Measurements from ENCODE around the gene CD19. TPM values are rescaled to one million over a fixed set of nuclear protein-coding genes. Genes with fewer than 3 reads are reported as not detected.

The CD19 gene
- total and polyA plus RNA-seq, 10 of the 15 experiments (the other 5 are each of a cell fraction or from before 2014, with no cell fraction given) = 1.2 to 125 (median 77.2) TPM

DNA sequence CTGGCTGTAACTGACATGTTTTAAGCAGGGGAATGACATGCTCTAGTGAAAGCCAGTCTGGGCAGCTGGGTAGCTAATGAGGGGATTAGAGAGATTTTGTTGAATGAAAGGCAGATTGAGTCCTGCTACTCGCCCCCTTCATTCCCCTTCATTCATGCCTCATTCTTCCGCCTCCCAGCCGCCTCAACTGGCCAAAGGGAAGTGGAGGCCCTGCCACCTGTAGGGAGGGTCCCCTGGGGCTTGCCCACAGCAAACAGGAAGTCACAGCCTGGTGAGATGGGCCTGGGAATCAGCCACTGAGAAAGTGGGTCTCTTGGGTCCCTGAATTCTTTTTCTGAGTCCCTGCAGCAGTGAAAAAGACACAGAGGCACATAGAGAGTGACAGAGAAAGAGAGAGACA lies 1.1 kb upstream of the CD19 start (continued):
- TF ChIP-seq, protein P1, sequence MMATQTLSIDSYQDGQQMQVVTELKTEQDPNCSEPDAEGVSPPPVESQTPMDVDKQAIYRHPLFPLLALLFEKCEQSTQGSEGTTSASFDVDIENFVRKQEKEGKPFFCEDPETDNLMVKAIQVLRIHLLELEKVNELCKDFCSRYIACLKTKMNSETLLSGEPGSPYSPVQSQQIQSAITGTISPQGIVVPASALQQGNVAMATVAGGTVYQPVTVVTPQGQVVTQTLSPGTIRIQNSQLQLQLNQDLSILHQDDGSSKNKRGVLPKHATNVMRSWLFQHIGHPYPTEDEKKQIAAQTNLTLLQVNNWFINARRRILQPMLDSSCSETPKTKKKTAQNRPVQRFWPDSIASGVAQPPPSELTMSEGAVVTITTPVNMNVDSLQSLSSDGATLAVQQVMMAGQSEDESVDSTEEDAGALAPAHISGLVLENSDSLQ (IDR thresholded peaks at IDR 0.05) = peak; percentile 58; the same call in 1 of the 2 replicates
- TF ChIP-seq RUNX3 (IDR thresholded peaks at IDR 0.05; ENCODE audit: low read length) = peak; percentile 57
- TF ChIP-seq, protein P2, sequence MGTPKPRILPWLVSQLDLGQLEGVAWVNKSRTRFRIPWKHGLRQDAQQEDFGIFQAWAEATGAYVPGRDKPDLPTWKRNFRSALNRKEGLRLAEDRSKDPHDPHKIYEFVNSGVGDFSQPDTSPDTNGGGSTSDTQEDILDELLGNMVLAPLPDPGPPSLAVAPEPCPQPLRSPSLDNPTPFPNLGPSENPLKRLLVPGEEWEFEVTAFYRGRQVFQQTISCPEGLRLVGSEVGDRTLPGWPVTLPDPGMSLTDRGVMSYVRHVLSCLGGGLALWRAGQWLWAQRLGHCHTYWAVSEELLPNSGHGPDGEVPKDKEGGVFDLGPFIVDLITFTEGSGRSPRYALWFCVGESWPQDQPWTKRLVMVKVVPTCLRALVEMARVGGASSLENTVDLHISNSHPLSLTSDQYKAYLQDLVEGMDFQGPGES (IDR thresholded peaks at IDR 0.05) = 0 out of 2 replicates have a peak, but pooled peaks have one; percentile 16
- TF ChIP-seq, protein P3, sequence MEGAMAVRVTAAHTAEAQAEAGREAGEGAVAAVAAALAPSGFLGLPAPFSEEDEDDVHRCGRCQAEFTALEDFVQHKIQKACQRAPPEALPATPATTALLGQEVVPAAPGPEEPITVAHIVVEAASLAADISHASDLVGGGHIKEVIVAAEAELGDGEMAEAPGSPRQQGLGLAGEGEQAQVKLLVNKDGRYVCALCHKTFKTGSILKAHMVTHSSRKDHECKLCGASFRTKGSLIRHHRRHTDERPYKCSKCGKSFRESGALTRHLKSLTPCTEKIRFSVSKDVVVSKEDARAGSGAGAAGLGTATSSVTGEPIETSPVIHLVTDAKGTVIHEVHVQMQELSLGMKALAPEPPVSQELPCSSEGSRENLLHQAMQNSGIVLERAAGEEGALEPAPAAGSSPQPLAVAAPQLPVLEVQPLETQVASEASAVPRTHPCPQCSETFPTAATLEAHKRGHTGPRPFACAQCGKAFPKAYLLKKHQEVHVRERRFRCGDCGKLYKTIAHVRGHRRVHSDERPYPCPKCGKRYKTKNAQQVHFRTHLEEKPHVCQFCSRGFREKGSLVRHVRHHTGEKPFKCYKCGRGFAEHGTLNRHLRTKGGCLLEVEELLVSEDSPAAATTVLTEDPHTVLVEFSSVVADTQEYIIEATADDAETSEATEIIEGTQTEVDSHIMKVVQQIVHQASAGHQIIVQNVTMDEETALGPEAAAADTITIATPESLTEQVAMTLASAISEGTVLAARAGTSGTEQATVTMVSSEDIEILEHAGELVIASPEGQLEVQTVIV (IDR thresholded peaks at IDR 0.05; ENCODE audit: borderline replicate concordance, partially characterized antibody) = peak; percentile 34
- TF ChIP-seq RB1 (IDR thresholded peaks at IDR 0.05; ENCODE audit: borderline replicate concordance) = 0 out of 2 replicates have a peak, but pooled peaks have one; percentile 41
- TF ChIP-seq, protein P4, sequence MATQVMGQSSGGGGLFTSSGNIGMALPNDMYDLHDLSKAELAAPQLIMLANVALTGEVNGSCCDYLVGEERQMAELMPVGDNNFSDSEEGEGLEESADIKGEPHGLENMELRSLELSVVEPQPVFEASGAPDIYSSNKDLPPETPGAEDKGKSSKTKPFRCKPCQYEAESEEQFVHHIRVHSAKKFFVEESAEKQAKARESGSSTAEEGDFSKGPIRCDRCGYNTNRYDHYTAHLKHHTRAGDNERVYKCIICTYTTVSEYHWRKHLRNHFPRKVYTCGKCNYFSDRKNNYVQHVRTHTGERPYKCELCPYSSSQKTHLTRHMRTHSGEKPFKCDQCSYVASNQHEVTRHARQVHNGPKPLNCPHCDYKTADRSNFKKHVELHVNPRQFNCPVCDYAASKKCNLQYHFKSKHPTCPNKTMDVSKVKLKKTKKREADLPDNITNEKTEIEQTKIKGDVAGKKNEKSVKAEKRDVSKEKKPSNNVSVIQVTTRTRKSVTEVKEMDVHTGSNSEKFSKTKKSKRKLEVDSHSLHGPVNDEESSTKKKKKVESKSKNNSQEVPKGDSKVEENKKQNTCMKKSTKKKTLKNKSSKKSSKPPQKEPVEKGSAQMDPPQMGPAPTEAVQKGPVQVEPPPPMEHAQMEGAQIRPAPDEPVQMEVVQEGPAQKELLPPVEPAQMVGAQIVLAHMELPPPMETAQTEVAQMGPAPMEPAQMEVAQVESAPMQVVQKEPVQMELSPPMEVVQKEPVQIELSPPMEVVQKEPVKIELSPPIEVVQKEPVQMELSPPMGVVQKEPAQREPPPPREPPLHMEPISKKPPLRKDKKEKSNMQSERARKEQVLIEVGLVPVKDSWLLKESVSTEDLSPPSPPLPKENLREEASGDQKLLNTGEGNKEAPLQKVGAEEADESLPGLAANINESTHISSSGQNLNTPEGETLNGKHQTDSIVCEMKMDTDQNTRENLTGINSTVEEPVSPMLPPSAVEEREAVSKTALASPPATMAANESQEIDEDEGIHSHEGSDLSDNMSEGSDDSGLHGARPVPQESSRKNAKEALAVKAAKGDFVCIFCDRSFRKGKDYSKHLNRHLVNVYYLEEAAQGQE (IDR thresholded peaks at IDR 0.05; ENCODE audit: low read depth, low read length) = no peak
- TF ChIP-seq FOS (IDR thresholded peaks at IDR 0.05; ENCODE audit: borderline replicate concordance, extremely low read depth, insufficient read length) = no peak
- TF ChIP-seq, protein P5, sequence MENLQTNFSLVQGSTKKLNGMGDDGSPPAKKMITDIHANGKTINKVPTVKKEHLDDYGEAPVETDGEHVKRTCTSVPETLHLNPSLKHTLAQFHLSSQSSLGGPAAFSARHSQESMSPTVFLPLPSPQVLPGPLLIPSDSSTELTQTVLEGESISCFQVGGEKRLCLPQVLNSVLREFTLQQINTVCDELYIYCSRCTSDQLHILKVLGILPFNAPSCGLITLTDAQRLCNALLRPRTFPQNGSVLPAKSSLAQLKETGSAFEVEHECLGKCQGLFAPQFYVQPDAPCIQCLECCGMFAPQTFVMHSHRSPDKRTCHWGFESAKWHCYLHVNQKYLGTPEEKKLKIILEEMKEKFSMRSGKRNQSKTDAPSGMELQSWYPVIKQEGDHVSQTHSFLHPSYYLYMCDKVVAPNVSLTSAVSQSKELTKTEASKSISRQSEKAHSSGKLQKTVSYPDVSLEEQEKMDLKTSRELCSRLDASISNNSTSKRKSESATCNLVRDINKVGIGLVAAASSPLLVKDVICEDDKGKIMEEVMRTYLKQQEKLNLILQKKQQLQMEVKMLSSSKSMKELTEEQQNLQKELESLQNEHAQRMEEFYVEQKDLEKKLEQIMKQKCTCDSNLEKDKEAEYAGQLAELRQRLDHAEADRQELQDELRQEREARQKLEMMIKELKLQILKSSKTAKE (IDR thresholded peaks at IDR 0.05; ENCODE audit: low read depth, poor library complexity, severe bottlenecking) = peak; percentile 36
- TF ChIP-seq POU2F2 (IDR thresholded peaks at IDR 0.05; ENCODE audit: borderline replicate concordance, low read depth, low read length) = 0 out of 3 replicates have a peak, but pooled peaks have one; percentile 22
- TF ChIP-seq TBL1XR1 (IDR thresholded peaks at IDR 0.05; ENCODE audit: low read depth, low read length) = no peak
- no peak for TF ChIP-seq NFXL1 (IDR thresholded peaks at IDR 0.05; ENCODE audit: borderline replicate concordance)
- TF ChIP-seq RAD51 (IDR thresholded peaks at IDR 0.05) = no peak; the same call in 1 of the 2 replicates
- TF ChIP-seq, protein P6, sequence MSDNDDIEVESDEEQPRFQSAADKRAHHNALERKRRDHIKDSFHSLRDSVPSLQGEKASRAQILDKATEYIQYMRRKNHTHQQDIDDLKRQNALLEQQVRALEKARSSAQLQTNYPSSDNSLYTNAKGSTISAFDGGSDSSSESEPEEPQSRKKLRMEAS (IDR thresholded peaks at IDR 0.05; ENCODE audit: low read depth, low read length) = peak; percentile 34; the same call in 1 of the 2 replicates
- no peak for TF ChIP-seq PAX8 (IDR thresholded peaks at IDR 0.05)
- peak; percentile 32 for TF ChIP-seq RELA (IDR thresholded peaks at IDR 0.05; ENCODE audit: borderline replicate concordance, partially characterized antibody)
- TF ChIP-seq, protein P7, sequence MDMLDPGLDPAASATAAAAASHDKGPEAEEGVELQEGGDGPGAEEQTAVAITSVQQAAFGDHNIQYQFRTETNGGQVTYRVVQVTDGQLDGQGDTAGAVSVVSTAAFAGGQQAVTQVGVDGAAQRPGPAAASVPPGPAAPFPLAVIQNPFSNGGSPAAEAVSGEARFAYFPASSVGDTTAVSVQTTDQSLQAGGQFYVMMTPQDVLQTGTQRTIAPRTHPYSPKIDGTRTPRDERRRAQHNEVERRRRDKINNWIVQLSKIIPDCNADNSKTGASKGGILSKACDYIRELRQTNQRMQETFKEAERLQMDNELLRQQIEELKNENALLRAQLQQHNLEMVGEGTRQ (IDR thresholded peaks at IDR 0.05; ENCODE audit: borderline replicate concordance, low read depth, low read length) = no peak
- TF ChIP-seq MEF2A (IDR thresholded peaks at IDR 0.05; ENCODE audit: insufficient read depth, low read depth, low read length) = no peak
- peak; percentile 50; the same call in 1 of the 2 replicates for TF ChIP-seq EED (IDR thresholded peaks at IDR 0.05; ENCODE audit: low read depth)

Measured in GM12878 (cell line).